Muscle layer of duodenum (tissue), 2 donors: ENCODE results near the gene ROS1.
A peak's percentile ranks its signal among the peaks of the same experiment; 100 is the strongest.

ENCODE experiments used
- H3K27ac ChIP-seq: one replicate; pipeline ENCODE4 v1.7.0; 2013; ENCODE audit warnings: mild to moderate bottlenecking, low read length
- H3K27me3 ChIP-seq: one replicate; pipeline ENCODE4 v1.7.0; 2013; ENCODE audit warnings: low read depth, mild to moderate bottlenecking, control low read depth, low read length
- H3K36me3 ChIP-seq, 2 donors: one replicate each; pipeline ENCODE4 v1.7.0; 2013; ENCODE audit warnings: low read length in 2 of 2, control low read depth in 1 of 2, mild to moderate bottlenecking in 1 of 2; ENCODE audit not compliant: insufficient read depth in 2 of 2, control insufficient read depth in 1 of 2
- H3K4me1 ChIP-seq, 2 donors: one replicate each; pipeline ENCODE4 v1.7.0; 2013; ENCODE audit warnings: low read length in 2 of 2, mild to moderate bottlenecking in 2 of 2, control low read depth in 1 of 2, moderate library complexity in 1 of 2; ENCODE audit not compliant: insufficient read depth in 2 of 2, control insufficient read depth in 1 of 2
- H3K4me3 ChIP-seq, 2 donors: one replicate each; pipeline ENCODE4 v1.7.0; 2013; ENCODE audit warnings: low read length in 2 of 2, low read depth in 1 of 2, mild to moderate bottlenecking in 1 of 2
- H3K9me3 ChIP-seq, 2 donors: one replicate each; pipeline ENCODE4 v1.7.0; 2013; ENCODE audit warnings: low read length in 2 of 2, control low read depth in 1 of 2, mild to moderate bottlenecking in 1 of 2; ENCODE audit not compliant: control insufficient read depth in 1 of 2
- donor health status: healthy.

Gene ROS1

GRCh38 chr6:117270843-117271507, 154.8 kb downstream of the ROS1 start:
- Histone ChIP-seq H3K4me3 (peak overlapping the region in 1 of 2 donors; percentile 55), H3K9me3 (peaks cover 0 to 8% of the 10 kb centered on the region in 2 donors), H3K27ac (no peak overlapping the region), H3K36me3 (no peaks in the 10 kb centered on the region), H3K4me1 (peaks cover 0 to 16% of the 10 kb centered on the region in 2 donors), H3K27me3 (peaks cover 54% of the 10 kb centered on the region)

- H3K36me3 ChIP-seq, result no peaks in the 10 kb centered on the region
- peaks cover 0 to 21% of the 10 kb centered on the region in 2 donors for H3K4me1 ChIP-seq
- H3K4me3 ChIP-seq, result peak overlapping the region in 1 of 2 donors; percentile 55
- peaks cover 0 to 8% of the 10 kb centered on the region in 2 donors for H3K9me3 ChIP-seq
- H3K27ac ChIP-seq, result no peak overlapping the region
- H3K27me3 ChIP-seq, result peaks cover 53% of the 10 kb centered on the region
Measured at GRCh38 chr6:117270055-117270842, 155.5 kb downstream of the ROS1 start.

- H3K4me3 ChIP-seq, result peak overlapping the region in 1 of 2 donors; percentile 55
- H3K36me3 ChIP-seq, result no peaks in the 10 kb centered on the region
- H3K4me1 ChIP-seq, result peaks cover 0 to 26% of the 10 kb centered on the region in 2 donors
- peaks cover 56% of the 10 kb centered on the region for H3K27me3 ChIP-seq
- no peak overlapping the region for H3K27ac ChIP-seq
- H3K9me3 ChIP-seq, result peaks cover 0 to 8% of the 10 kb centered on the region in 2 donors
Measured at GRCh38 chr6:117269638-117270054, 156.1 kb downstream of the ROS1 start.

- no peak overlapping the region for H3K4me3 ChIP-seq
- no peaks in the 10 kb centered on the region for H3K36me3 ChIP-seq
- H3K27ac ChIP-seq, result no peak overlapping the region
- H3K27me3 ChIP-seq, result peaks cover 63% of the 10 kb centered on the region
- peaks cover 0 to 8% of the 10 kb centered on the region in 2 donors for H3K9me3 ChIP-seq
- H3K4me1 ChIP-seq, result peaks cover 0 to 32% of the 10 kb centered on the region in 2 donors
Measured at GRCh38 chr6:117268924-117269323, 156.8 kb downstream of the ROS1 start.

- Histone ChIP-seq H3K4me3 (no peak overlapping the region), H3K27me3 (peaks cover 73% of the 10 kb centered on the region), H3K9me3 (peaks cover 0 to 8% of the 10 kb centered on the region in 2 donors), H3K27ac (no peak overlapping the region), H3K4me1 (peaks cover 0 to 32% of the 10 kb centered on the region in 2 donors), H3K36me3 (no peaks in the 10 kb centered on the region)
Measured at GRCh38 chr6:117267766-117268534, 157.8 kb downstream of the ROS1 start.

GRCh38 chr6:117267054-117267347, 158.7 kb downstream of the ROS1 start:
- H3K27me3 ChIP-seq, result peaks cover 77% of the 10 kb centered on the region

GRCh38 chr6:117266257-117267053, 159.3 kb downstream of the ROS1 start:
- Histone ChIP-seq H3K4me1 (peaks cover 0 to 32% of the 10 kb centered on the region in 2 donors), H3K27me3 (peaks cover 76% of the 10 kb centered on the region), H3K36me3 (no peaks in the 10 kb centered on the region), H3K9me3 (peaks cover 0 to 8% of the 10 kb centered on the region in 2 donors), H3K27ac (no peak overlapping the region), H3K4me3 (peak overlapping the region; percentile 34 to 72)

More at GRCh38 chr6:117267054-117267347, 158.7 kb downstream of the ROS1 start:
- H3K9me3 ChIP-seq, result peaks cover 0 to 8% of the 10 kb centered on the region in 2 donors
- peaks cover 0 to 32% of the 10 kb centered on the region in 2 donors for H3K4me1 ChIP-seq
- H3K36me3 ChIP-seq, result no peaks in the 10 kb centered on the region
- no peak overlapping the region for H3K27ac ChIP-seq
- H3K4me3 ChIP-seq, result no peak overlapping the region

GRCh38 chr6:117265410-117266256, 160.1 kb downstream of the ROS1 start, which contains the start of gene VGLL2:
VGLL2 (plus strand) TSS chr6:117265558; CDS start chr6:117265764, 206 bp downstream.
- H3K27me3 ChIP-seq, result peaks cover 76% of the 10 kb centered on the region

GRCh38 chr6:117264692-117265409, 160.9 kb downstream of the ROS1 start:
- Histone ChIP-seq H3K27me3 (peaks cover 72% of the 10 kb centered on the region), H3K36me3 (no peaks in the 10 kb centered on the region), H3K27ac (no peak overlapping the region), H3K4me3 (peak overlapping the region; percentile 59 to 72), H3K4me1 (peaks cover 0 to 24% of the 10 kb centered on the region in 2 donors), H3K9me3 (peaks cover 0 to 12% of the 10 kb centered on the region in 2 donors)

More at GRCh38 chr6:117265410-117266256, 160.1 kb downstream of the ROS1 start, which contains the start of gene VGLL2:
- peaks cover 0 to 32% of the 10 kb centered on the region in 2 donors for H3K4me1 ChIP-seq
- no peaks in the 10 kb centered on the region for H3K36me3 ChIP-seq
- no peak within 1 kb of the TSS for H3K27ac ChIP-seq
- H3K4me3 ChIP-seq, result peak within 1 kb of the TSS; percentile 59 to 72
- peaks cover 0 to 10% of the 10 kb centered on the region in 2 donors for H3K9me3 ChIP-seq
